Measurements from ENCODE around the gene CPVL. TPM values are rescaled to one million over a fixed set of nuclear protein-coding genes. Genes with fewer than 3 reads are reported as not detected.

Gene CPVL
- total RNA-seq, 6 experiments from 2014 or later: 6.2 to 23.4 (median 8.8) TPM

DNA sequence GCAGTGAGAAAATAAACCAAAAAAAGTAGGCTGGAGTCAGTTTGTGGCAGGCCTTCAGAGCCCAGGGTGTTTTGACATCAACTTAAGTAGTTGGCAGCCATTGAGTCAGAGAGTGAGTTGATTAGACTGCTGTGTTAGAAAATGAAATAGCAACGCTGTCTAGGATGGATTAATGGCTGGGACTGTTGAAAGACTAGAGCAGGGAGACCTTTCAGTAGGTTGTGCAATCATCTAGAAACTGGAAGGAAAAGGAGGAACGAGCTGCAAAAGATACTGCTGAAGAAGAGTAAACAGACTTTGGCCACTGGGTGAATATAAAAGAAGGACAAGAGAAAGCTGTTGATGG, 159.6 kb downstream of the CPVL start:
- Histone ChIP-seq H3K36me3 (no peaks in the 10 kb centered on the region), H3K27ac (no peak overlapping the region), H3K4me1 (no peaks in the 10 kb centered on the region), H3K27me3 (no peaks in the 10 kb centered on the region), H3K9me3 (no peaks in the 10 kb centered on the region), H3K4me3 (no peak overlapping the region)
- intact Hi-C loops (cut with DNase I): no loop called here
- TF ChIP-seq, protein P1, sequence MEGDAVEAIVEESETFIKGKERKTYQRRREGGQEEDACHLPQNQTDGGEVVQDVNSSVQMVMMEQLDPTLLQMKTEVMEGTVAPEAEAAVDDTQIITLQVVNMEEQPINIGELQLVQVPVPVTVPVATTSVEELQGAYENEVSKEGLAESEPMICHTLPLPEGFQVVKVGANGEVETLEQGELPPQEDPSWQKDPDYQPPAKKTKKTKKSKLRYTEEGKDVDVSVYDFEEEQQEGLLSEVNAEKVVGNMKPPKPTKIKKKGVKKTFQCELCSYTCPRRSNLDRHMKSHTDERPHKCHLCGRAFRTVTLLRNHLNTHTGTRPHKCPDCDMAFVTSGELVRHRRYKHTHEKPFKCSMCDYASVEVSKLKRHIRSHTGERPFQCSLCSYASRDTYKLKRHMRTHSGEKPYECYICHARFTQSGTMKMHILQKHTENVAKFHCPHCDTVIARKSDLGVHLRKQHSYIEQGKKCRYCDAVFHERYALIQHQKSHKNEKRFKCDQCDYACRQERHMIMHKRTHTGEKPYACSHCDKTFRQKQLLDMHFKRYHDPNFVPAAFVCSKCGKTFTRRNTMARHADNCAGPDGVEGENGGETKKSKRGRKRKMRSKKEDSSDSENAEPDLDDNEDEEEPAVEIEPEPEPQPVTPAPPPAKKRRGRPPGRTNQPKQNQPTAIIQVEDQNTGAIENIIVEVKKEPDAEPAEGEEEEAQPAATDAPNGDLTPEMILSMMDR (IDR thresholded peaks at IDR 0.05): no peak
- no peak for TF ChIP-seq POLR2A (IDR thresholded peaks at IDR 0.05)
- DNase-seq (no peak), ATAC-seq (peak in 3 of 4 donors; percentile 44 to 70 (median 61))
- 23% methylated on average over 2 of the region's 2 CpGs for WGBS (ENCODE audit: insufficient coverage, low coverage, low lambda C conversion rate, missing lambda C conversion rate)

DNA sequence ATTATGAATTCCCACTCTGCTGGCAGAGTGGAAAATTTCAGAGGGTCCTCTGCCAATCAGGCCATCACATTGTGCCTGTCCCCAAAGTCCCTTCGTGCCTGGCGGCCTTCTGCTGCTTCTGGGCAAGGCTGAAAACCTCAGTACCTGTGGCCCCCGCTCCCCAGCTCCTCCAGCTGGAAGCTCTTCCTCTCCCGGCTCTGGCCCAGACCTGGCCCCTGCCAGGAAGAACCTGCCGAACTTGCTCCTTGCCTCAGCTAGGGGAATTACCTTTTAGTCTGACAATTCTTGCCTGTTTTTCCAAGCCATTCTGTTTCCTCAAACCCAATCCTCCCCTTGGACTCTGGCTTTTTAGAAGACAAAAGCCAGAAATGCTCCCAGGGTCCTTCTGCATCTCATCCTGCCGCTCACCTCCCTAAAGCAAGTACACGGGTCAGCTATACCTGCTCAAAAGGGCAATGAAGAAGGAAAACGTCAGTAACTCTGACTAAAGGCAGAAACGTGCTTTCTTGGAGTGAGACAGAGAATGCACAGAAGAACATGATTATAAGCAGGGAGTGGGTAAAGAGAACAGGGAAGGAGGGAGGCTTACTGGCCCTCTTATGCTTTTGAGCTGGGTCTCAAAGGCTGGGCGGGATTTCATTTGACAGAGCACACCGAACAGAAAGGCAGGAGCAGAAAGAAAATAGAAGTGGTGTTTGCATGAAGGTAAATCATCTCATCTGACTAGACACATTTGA, 160.1 kb downstream of the CPVL start:
- DNase-seq: no peak
- no peak for TF ChIP-seq POLR2A (IDR thresholded peaks at IDR 0.05)
- TF ChIP-seq, protein P1 (IDR thresholded peaks at IDR 0.05): no peak
- H3K36me3 ChIP-seq: no peaks in the 10 kb centered on the region
- intact Hi-C loops (cut with DNase I): no loop called here
- H3K4me1 ChIP-seq: no peaks in the 10 kb centered on the region
- no peak overlapping the region for H3K4me3 ChIP-seq
- no peak for ATAC-seq
- no peaks in the 10 kb centered on the region for H3K27me3 ChIP-seq
- 69% methylated on average over 7 of the region's 11 CpGs for WGBS (ENCODE audit: insufficient coverage, low coverage, low lambda C conversion rate, missing lambda C conversion rate)
- no peak overlapping the region for H3K27ac ChIP-seq
- H3K9me3 ChIP-seq: no peaks in the 10 kb centered on the region

DNA sequence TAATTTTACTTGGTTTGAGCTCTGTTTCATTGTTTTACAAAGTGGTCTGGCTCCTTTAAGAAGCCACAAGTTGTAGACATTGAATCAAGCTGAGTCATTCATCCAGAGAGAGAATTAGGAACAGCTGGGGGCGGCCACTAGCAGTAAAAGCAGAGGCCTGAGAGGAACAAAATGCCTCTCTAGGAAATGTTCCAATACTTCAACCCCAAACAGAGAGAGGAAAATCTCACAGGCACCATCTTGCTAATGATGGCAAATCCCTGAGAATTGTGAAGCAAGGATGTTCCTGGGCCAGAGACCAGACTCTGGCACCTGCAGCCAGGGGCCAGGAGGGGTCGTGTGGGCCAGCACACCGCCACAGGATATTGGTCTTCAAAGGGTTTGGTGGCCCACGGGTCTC, 161.7 kb downstream of the CPVL start:
- Histone ChIP-seq H3K36me3 (no peaks in the 10 kb centered on the region), H3K9me3 (no peaks in the 10 kb centered on the region), H3K27ac (no peak overlapping the region), H3K27me3 (no peaks in the 10 kb centered on the region), H3K4me1 (no peaks in the 10 kb centered on the region), H3K4me3 (no peak overlapping the region)
- intact Hi-C loops (cut with DNase I): no loop called here
- no peak for DNase-seq
- ATAC-seq: peak in 2 of 4 donors; percentile 50 to 53
- TF ChIP-seq, protein P1 (IDR thresholded peaks at IDR 0.05): no peak
- TF ChIP-seq POLR2A (IDR thresholded peaks at IDR 0.05): no peak
- WGBS (ENCODE audit: insufficient coverage, low coverage, low lambda C conversion rate, missing lambda C conversion rate): 48% methylated on average over 4 of the region's 4 CpGs

DNA sequence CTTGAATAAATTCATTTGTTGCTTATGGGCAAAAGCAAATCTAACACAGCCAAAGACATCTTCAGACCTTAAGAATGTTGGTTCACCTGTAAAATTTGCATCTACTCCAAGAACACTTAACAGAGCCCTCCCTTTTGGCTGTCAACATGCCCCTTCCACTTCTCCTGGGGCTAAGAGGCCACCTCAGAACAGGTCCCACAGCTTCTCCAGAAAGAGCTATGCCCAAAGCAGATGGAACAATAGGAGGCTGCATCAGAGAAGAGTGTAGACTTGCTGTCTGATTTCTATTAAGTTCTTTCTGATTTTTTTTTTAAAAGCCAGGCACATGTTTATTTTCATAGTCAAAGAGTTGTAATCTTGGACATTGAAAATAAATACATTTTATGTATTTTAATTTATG, 162.1 kb downstream of the CPVL start:
- Histone ChIP-seq H3K36me3 (no peaks in the 10 kb centered on the region), H3K27me3 (no peaks in the 10 kb centered on the region), H3K27ac (no peak overlapping the region), H3K4me3 (no peak overlapping the region), H3K9me3 (no peaks in the 10 kb centered on the region), H3K4me1 (no peaks in the 10 kb centered on the region)
- TF ChIP-seq, protein P1 (IDR thresholded peaks at IDR 0.05): no peak
- no peak for TF ChIP-seq POLR2A (IDR thresholded peaks at IDR 0.05)
- intact Hi-C loops (cut with DNase I): no loop called here
- no peak for DNase-seq
- ATAC-seq: no peak
